Stimulated activated CD8-positive, alpha-beta memory T cell treated with anti-CD3 and anti-CD28 coated beads, Interleukin-15, amount 100 ng/mL, for 48 hours (primary cell): ENCODE data around the gene P2RY14.
A peak's percentile ranks its signal among the peaks of the same experiment; 100 is the strongest.

Source experiments
- DNase-seq, 2 donors: peaks; one replicate each; pipeline ENCODE4 v3.0.0-alpha.2; 2020; ENCODE audit warnings: low read depth in 2 of 2

Gene P2RY14

DNA sequence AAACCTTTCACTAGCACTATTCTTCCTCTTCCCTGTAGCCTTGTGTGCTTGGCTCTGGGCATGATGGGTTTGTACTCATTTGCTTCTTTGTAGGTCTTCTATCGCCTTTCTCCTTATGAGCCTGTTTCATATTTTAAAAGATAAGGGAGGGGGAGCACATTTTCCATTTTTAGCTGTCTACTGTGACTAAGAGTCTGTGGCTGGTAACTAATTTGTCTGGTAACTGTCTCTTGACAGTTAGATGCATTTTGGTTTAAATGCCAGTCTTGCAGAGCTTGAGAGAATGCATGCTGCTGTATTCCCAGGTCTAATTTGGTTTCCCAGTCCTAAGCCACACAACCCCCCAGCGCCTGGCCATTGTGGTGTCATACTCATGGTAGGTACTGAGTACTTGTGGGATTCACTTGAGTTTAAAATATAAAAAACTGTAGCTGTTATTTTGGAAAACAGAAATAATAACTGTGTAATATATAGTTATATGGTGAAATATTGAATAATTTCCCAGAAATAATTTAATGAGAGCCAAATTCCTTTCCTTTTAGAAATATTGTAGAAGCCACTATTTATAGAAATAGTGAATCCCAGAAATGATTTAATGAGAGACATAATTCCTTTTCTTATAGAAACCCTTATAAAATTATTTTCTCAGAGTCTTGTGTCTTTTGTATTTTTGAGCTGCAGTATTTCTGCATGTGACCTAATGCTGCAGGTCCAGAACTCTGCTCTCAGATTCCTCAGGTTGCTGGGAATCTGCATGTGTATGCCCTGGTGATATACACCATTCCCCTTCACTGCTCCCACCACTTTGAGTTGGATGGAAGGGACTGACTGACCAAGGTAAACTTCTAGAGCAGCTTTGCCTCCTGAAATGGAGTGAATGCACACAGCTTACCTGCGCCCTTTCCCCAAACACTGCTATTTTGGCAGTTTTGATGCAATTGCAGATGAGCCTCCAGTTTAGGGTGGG is 61.4 kb downstream of the P2RY14 start:
- no peak for DNase-seq

DNA sequence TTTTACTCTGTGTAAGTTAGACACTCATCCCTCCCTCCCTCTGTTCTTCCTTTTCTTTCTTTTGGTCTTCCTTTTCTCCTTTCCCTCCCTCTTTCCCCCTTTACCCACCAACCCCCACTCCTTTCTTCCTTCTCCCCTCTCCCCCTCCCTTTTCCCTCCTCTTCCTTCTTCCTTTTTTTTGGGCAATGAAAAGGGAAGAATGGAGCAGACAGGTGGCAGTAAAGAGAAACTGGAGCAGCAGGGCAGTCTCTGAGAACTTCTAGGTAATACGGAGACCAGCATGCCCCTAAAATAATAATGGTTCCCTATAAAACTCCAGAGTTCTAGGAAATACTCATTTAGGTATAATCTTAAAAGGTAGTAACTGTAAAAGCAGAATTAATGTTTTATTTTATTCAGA is 63.9 kb downstream of the P2RY14 start:
- no peak for DNase-seq

DNA sequence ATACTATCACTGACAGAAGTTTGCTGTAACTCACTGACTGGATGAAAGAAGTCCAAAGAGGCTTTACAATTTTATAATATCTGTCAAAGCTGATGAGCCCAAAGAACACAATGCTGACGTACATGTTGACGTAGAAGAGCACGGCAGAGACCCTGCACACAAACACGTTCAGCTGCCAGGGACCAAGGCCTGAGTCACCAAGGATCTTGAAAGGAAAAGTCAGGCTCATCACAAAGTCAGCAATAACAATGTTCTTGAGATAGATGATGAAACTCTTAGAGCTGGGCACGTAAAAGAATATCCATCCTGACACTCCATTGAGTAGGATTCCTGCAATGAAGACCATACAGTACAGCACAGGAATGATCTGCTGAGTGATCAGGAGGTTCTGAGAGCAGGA is 64.5 kb downstream of the P2RY14 start:
- no peak for DNase-seq

DNA sequence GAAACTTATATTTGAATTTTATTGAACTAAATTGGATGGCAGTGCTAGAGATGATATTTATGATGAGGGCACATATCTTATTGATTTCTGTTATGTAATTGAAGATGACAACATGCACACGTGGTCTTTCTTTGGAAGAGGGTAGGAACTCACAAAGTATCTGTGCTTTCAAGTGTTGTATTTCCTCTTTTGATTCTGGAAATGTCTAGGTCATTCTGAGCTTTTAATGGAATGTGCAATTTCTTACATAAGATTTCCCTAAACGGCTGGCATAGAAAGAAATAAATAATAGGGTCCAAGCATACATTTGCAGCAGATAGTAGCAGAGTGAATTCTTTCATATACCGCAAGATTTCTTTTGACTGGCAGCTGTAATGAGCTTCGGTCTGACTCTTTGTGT is 65.2 kb downstream of the P2RY14 start:
- DNase-seq: no peak

DNA sequence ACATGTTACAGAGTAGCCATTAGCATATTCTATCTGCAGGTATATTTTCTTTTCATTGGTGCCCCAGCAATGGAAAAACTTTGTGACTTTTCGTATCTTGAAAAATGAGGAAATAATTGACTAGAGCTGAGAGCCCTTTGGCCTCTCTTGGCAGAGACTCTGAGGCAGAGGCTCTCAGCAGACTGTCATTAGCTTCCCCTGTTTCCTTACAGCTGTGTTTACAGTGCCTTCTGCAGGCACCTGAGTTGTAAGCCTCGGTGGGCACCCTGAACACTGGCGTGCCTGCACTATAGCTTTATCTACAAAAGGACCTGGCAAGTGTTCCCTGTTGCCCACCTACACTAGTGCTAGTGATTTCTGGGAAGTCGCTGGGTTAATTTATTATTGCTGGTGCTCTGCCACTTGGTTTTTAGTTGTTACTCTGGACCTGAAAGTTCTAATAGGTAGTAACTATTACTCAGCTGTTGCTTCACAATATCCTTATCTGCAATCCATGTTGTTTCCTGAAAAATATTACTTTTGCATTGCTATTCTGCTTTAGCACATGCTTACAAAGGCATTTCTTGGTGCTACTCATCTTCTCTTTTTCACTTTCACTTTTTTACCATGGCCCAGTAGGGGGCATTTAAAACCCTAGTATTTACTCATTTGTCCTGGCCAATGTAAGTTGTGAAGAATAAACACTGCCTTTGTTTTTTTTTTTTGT is 67.5 kb downstream of the P2RY14 start:
- DNase-seq: no peak

DNA sequence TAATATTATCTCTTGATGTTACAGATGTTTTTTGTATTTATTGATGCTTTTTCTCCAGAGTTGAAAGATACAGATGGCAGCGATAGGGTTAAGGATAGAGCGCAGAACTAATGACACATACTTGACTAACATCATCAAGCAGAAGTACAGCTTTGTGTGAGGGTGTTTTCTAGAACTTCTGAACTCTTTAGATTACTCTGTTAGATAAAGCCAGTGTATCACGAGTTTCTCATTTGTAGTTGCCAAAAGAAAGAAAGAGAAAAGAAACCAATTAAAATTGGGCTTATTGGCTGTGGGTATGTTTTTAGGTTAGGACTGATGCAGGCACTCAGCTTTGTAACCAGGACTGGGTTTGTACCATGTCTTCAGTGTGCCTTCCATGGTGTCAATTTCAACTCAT is 68.7 kb downstream of the P2RY14 start:
- no peak for DNase-seq

DNA sequence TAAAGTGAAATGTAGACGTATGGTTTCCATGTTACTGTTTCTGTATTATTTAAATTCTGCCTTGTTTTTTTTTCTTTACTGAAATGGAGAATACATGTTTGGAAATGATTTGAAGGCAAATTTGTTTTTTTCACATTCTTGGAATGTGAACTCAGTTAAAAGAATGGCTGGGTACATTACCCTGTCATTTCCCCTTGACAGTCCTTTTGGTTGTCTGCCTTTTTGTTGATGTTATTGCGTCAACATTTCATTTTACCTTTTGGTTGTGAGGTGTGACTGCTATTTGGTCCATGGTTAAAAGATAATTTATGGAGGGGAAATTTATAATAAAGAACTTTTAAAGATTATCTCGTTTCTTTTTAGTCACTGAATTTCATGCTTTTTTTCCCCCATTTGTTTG is 72.1 kb downstream of the P2RY14 start:
- no peak for DNase-seq

DNA sequence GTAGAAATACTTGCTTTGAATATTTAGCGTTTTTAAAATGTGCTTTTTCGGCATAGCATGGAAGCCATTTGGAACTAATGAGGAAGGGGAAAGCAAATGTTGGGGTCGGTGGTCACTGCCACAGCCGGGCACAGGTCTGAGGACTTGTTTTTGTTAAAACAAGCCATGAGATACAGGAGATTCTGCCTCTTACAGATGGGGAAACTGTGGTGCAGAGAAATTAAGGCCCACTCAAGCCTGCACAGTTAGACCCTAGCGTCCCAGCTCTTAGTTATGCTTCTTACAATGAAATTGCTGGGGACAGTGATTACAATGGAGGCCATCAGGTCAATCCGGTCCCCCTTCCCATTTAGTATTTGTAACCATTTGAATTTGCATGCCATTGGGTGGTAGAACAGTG is 72.9 kb downstream of the P2RY14 start:
- no peak for DNase-seq

DNA sequence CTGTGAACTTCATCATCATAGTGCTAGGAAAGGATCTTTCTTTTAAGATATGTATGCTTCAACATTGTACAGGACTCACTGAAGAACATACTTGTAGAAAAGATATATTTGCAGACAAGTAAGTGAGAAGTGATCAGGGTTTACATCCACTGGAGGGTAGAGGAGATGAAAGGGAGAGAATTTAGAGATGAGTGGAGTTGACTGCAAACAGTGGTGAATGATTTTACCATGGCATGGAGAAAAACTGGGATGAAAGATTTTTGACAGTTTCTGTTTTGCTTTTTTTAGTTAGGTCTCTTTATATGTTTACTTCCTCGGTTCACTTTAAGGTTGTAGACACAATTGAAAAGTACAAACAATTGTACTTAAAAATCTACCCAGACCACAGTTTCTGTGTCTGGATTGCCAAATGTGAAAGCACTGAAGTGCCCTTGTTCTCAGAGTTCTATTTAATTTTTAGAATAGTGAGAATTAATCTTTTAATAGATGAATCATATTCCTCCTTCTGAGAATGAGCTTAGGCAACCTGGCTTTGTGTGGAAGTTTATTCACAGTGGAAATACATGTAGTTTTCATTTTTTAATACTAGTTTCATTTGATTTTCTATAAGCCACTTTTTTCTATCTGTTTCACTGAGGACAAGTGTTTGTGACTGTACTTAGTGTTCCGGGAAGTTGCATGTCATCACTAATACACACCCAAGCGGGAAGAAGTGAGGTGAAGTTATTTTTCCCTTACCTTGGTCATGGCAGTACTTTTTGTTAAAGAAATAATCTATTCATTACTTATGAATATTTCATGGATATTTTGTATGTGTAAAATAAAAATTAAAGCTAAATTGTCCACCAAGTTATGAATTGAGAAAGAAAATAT is 73.6 kb downstream of the P2RY14 start:
- no peak for DNase-seq

DNA sequence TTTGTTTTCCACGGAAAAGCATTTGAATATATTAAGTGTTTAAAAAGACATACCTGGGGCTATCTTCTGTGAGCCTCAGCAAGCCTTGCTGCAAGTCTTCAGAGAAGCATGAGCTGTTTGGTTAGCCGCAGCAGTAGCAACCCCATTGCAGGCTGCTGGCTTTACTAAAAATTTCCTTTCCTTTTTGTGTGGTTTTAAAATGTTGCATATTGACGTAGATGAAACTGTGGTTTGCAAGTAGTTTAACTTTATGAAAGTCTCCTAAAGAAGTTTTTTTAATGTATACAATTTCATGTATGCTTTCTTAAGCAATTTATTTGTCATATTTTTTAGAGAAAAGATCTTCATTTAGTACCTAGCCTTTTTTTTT is 75.3 kb downstream of the P2RY14 start, which contains the start of gene GPR171:
TSS of gene GPR171 (minus strand) at position 166 of the 370 bp plus-strand sequence. CDS start 3,830 bp downstream, outside the sequence.
- peak; percentile 45 to 54 for DNase-seq

DNA sequence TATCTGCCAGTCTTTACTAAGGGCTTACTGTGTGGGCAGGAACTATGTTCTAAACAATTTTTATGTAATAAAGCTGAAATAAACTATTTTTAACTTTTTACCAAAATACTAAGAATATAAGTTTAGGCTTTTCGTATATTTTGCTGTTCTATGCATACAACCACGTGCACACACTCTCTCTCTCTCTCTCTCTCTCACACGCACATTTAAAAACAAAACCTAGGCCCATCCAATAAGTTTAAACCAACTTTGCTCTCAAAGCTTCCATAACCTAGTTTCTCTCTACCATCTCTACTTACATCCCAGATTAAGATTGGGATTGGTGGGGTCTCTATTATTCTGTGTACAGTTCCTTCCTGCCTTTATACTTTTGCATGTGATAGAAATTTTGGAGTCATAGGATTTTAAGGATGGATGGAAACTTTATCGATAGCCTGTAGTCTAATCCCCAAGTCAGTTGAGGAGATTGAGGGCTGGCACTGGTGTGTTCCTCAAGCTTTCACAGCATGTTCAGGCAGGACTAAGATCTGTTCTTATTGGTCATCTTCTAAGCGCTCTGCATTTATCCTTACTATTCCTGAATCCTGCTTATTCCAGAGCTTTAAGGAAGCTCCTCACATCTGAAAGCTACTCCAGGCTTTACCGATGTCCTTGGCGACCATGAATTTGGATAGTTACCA is 77.2 kb downstream of the P2RY14 start:
- DNase-seq: no peak

DNA sequence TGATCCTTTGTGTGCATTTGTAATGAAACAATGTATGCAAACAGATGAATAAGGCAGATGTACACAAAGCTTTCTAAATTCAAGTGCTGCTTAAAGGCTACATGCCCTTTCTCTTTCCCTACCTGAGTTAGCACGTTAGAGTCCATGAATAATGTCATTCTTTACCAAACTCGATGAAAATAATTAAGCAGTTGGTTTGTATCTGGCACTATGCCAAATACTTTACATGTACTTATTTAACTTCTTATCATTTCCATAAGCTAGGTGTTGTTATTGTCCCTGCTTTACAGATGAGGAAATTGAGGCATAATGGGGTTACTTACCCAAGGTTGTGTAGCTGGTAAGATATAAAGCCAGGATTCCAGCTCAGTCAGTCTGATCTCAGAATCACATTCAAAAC is 77.8 kb downstream of the P2RY14 start:
- DNase-seq: no peak

DNA sequence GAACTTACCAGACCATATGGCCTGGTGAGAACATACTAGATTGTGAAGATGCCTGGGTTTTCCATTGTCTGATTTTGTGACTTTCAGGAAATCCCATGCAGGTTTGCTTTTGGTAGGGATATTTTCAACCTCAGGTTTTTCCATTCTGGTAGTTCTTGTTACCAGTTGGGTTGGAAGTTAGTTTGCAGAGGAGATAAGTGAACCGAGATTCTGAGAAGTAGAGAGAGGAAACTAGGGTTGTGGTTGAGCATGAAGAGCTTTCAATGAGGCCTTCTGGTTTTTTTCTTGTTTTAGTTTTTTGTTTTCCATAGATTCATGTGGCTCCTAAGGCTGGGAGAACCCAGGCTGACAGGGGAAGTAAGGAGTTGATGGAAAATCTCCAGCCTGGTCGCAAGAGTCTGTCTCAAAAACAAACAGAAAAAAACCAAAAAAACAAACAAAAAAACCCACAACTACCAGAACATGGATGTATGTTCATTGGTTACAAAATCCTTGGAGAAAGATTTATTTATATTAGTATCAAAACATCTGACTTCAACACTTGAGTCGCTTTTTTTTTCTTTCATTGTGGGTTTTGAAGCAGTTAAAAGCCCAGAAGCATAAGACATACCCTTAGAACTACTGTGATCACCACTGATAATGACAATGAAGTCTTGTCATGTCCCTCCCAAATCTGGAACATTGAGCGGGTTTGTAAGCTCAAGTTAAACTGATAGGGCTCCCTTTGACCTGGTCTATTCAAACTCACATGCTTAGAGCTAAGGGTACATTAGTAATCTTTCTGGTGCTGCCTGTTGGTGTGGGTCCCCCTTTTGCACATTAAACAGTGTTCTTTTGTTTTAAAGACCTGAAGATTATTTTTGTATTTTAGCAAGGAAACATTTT is 78.5 kb downstream of the P2RY14 start:
- DNase-seq: no peak

DNA sequence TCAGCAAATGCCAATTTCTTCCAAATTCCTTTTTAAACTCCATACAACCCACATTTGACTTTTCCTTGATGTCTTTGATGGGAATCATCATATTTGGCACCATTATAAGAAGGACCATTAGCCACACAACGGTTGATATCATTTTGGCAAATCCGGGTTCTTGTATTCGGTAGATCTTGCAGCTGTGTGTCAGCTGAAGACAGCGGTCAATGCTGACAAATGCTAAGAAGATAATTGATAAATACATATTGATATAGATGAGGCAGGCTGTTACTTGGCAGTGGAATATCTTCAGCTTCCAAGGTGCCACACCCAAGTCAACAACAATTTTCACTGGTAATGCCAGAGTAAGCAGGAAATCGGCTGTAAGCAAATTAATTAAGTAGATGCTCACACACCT is 79.5 kb downstream of the P2RY14 start:
- DNase-seq: no peak

DNA sequence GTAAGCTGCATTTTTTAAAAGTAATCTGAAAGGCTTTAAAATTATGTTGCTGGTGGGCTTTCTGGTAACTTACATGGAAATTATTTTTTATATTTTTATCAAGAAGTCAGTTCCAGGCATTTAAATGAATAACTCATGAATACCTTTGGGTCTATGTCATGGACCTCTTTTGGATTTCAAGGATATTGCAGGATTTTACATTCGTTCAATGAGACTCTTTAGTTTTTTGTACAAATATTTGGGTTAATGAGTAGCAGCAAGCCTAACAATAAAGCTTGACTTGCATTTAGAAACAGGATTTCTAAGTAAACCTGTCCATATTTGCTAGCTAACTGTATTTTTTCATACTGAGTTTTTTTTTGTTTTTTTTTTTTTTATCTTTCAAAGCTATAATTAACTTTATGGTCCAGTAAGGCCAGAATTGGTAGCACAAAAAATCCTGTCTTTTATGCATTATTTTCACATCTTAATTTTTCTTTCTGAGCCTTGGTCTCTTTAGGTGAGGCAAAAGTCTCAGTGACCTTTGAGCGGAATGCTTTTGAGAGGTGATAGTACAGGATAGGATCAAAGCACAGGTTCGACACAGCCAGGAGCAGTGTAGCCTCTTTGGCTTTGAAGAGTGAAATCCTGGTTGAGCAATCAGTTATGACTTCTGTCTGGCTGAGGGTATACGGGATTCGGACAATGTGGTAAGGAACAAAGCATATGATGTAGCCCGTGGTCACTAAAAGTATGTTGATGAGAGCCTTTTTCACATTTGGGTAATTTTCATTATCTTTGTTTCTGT is 80.2 kb downstream of the P2RY14 start:
- no peak for DNase-seq

DNA sequence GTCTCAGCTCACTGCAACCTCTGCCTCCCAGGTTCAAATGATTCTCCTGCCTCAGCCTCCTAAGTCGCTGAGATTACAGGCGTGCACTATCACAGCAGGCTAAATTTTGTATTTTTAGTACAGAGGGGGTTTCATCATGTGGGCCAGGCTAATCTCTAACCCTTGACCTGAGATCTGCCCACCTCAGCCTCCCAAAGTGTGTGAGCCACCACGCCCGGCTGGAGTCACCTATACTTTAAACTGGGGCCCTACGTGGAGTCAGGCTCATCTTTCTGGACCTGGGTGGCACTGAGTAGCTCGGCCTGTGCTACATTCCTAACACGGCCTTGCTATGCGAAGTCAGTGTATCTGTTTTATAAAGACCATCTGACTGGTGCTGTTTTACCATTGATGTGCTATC is 81.1 kb downstream of the P2RY14 start:
- no peak for DNase-seq

DNA sequence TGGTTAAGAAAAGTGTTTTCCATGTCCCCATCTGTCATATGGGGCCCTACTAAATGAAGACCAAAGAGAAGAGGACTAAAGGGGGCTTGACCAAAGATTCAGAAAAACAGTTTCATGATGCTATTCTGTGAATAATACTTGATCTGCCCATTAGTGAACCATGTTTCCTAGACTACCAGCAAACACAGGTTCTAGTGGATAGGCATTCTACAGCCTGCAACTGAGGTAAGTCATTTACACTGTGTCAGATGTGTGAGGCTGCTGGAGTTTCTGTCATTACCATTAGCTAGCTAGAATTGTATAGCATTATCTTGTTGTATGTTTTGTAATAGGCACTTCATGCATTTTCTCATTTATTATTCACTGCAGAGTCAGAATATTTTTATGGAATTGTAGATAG is 81.9 kb downstream of the P2RY14 start:
- DNase-seq: no peak

DNA sequence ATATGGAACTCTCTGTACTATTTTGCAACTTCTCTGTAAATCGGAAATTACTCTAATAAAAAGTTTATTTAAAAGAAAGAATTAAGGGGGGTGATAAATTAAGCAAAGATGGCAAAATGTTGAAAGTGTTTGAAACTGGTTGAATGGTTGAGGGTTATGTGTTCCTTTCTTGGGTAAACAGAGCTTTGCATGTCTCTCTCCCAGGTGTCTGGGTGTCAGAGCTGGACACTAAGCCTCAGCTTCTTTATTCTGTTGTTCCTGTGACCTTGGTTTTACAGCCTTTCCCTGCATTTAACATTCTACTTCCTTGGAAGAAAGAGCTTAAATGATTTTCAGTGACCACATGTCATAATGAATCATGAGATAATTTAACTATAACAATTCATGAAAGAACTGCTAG is 82.5 kb downstream of the P2RY14 start:
- no peak for DNase-seq

DNA sequence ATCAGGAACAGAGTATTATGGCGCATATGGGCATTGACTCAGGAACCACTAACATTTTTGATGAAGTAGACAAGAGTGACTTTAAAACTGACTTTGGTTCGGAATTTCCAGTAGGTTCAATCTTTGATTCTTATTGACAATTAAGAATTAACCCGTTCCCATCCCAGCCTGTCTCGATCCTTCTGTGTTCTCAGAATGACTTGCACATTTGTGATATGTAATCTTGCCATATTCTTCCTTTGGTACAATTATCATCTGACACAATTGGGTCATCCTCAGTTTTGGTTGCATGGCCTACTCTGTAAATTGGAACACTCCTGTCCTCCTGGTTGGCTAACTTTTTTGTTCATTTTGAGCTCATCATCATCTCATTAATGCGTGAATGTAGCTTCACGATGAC is 85.8 kb downstream of the P2RY14 start:
- no peak for DNase-seq

DNA sequence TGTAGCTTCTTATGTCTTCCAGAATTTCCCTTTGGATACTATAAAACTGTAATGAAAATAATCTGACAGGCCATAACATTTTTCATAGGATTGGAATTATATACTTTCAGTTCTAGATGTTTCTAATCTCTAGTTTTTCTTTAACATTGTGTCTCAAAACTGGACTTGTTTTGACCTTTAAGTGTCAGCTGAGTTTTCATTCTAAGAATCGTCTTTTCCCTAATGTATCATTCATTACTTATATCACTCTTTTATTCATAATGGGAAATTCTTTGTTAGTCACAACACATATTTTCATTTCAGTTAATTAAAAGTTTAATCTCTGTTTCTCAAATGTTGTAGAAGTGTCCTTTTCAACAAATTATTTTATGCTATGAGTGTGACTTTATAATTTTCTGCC is 87.2 kb downstream of the P2RY14 start:
- DNase-seq: no peak
